ENCODE measurements around the gene ENPP4.
A peak's percentile ranks its signal among the peaks of the same experiment; 100 is the strongest.
"Not testable (repeated sequence)": the region's sequence is repeated elsewhere in the genome, so short reads cannot be mapped to it uniquely, and the experiment has no call there.

The ENPP4 gene

GRCh38 chr6:46129629-46130511 is at the start of gene ENPP4:
Gene ENPP4, plus strand, starts transcription at chr6:46129989. Its CDS starts 9,595 bp downstream, at chr6:46139584.
- DNase-seq (ENCODE audit: insufficient read length, low spot score) (peak; percentile 78), FAIRE-seq (peak; percentile 78)
- TF ChIP-seq CTCF (IDR thresholded peaks at IDR 0.05; ENCODE audit: insufficient read depth, missing control alignments): no peak

GRCh38 chr6:46080111-46080510 is 49.7 kb upstream of the ENPP4 start:
- FAIRE-seq (no peak), DNase-seq (ENCODE audit: insufficient read length, low spot score) (no peak)
- no peak for TF ChIP-seq CTCF (IDR thresholded peaks at IDR 0.05; ENCODE audit: insufficient read depth, missing control alignments)

- DNase-seq (ENCODE audit: insufficient read length, low spot score); FAIRE-seq: not testable (repeated sequence)
These were observed 44.1 kb upstream of the ENPP4 start for GRCh38 chr6:46085688-46086087.

GRCh38 chr6:46090115-46091079 is 39.4 kb upstream of the ENPP4 start:
- DNase-seq (ENCODE audit: insufficient read length, low spot score): peak; percentile 38
- peak; percentile 85 for TF ChIP-seq CTCF (IDR thresholded peaks at IDR 0.05; ENCODE audit: insufficient read depth, missing control alignments)
- peak; percentile 70 for FAIRE-seq

- no peak for DNase-seq (ENCODE audit: insufficient read length, low spot score)
- FAIRE-seq: no peak
- no peak for TF ChIP-seq CTCF (IDR thresholded peaks at IDR 0.05; ENCODE audit: insufficient read depth, missing control alignments)
These were observed 38.7 kb upstream of the ENPP4 start for GRCh38 chr6:46091080-46091478.

GRCh38 chr6:46095251-46095650 is 34.5 kb upstream of the ENPP4 start:
- no peak for TF ChIP-seq CTCF (IDR thresholded peaks at IDR 0.05; ENCODE audit: insufficient read depth, missing control alignments)
- no peak for DNase-seq (ENCODE audit: insufficient read length, low spot score)
- no peak for FAIRE-seq

GRCh38 chr6:46097366-46097765 is 32.4 kb upstream of the ENPP4 start:
- DNase-seq (ENCODE audit: insufficient read length, low spot score): no peak
- FAIRE-seq: no peak
- TF ChIP-seq CTCF (IDR thresholded peaks at IDR 0.05; ENCODE audit: insufficient read depth, missing control alignments): no peak
